Activated naive CD4-positive, alpha-beta T cell treated with anti-CD3 and anti-CD28 coated beads, Interleukin-2, amount 50 U/mL, for 24 hours (primary cell): Measurements from ENCODE around the gene MEI1.

Experiments
- H3K27ac Mint-ChIP-seq: one replicate; pipeline ENCODE4 v1.8.0; 2021; ENCODE audit warnings: mild to moderate bottlenecking, mixed read lengths
- H3K27me3 Mint-ChIP-seq: one replicate; pipeline ENCODE4 v1.8.0; 2021; ENCODE audit warnings: mixed read lengths
- H3K36me3 Mint-ChIP-seq: one replicate; pipeline ENCODE4 v1.8.0; 2021; ENCODE audit warnings: mixed read lengths
- H3K4me1 Mint-ChIP-seq: one replicate; pipeline ENCODE4 v1.8.0; 2021; ENCODE audit warnings: mixed read lengths
- H3K4me3 Mint-ChIP-seq: one replicate; pipeline ENCODE4 v1.8.0; 2021; ENCODE audit warnings: mild to moderate bottlenecking, mixed read lengths
- H3K9me3 Mint-ChIP-seq: one replicate; pipeline ENCODE4 v1.8.0; 2021; ENCODE audit warnings: mixed read lengths

Gene MEI1

GRCh38 chr22:41816871-41817270 lies 117.6 kb downstream of the MEI1 start:
- no peaks in the 10 kb centered on the region for H3K27me3 Mint-ChIP-seq
- peaks cover 12% of the 10 kb centered on the region for H3K4me1 Mint-ChIP-seq
- peaks cover 8% of the 10 kb centered on the region for H3K36me3 Mint-ChIP-seq
- no peak overlapping the region for H3K4me3 Mint-ChIP-seq
- H3K27ac Mint-ChIP-seq: no peak overlapping the region
- H3K9me3 Mint-ChIP-seq: no peaks in the 10 kb centered on the region

- H3K27me3 Mint-ChIP-seq: no peaks in the 10 kb centered on the region
- no peak overlapping the region for H3K27ac Mint-ChIP-seq
- no peaks in the 10 kb centered on the region for H3K9me3 Mint-ChIP-seq
- H3K36me3 Mint-ChIP-seq: peaks cover 8% of the 10 kb centered on the region
- no peak overlapping the region for H3K4me3 Mint-ChIP-seq
- H3K4me1 Mint-ChIP-seq: peaks cover 24% of the 10 kb centered on the region
Measured at GRCh38 chr22:41818011-41818410, 118.7 kb downstream of the MEI1 start.

- Mint-ChIP-seq H3K4me1 (peaks cover 28% of the 10 kb centered on the region), H3K27me3 (no peaks in the 10 kb centered on the region), H3K27ac (no peak overlapping the region), H3K36me3 (peaks cover 8% of the 10 kb centered on the region), H3K4me3 (no peak overlapping the region), H3K9me3 (no peaks in the 10 kb centered on the region)
Measured at GRCh38 chr22:41818596-41818995, 119.3 kb downstream of the MEI1 start.

- no peaks in the 10 kb centered on the region for H3K27me3 Mint-ChIP-seq
- H3K4me1 Mint-ChIP-seq: peaks cover 34% of the 10 kb centered on the region
- H3K9me3 Mint-ChIP-seq: no peaks in the 10 kb centered on the region
- peaks cover 8% of the 10 kb centered on the region for H3K36me3 Mint-ChIP-seq
- no peak overlapping the region for H3K27ac Mint-ChIP-seq
- no peak overlapping the region for H3K4me3 Mint-ChIP-seq
Measured at GRCh38 chr22:41819257-41819656, 120.0 kb downstream of the MEI1 start.

- Mint-ChIP-seq H3K4me1 (peaks cover 35% of the 10 kb centered on the region), H3K9me3 (no peaks in the 10 kb centered on the region)
Measured at GRCh38 chr22:41820447-41820846, 121.1 kb downstream of the MEI1 start.

GRCh38 chr22:41821471-41822316 lies 122.4 kb downstream of the MEI1 start:
- Mint-ChIP-seq H3K4me3 (no peak overlapping the region), H3K27me3 (no peaks in the 10 kb centered on the region), H3K36me3 (peaks cover 2% of the 10 kb centered on the region), H3K9me3 (no peaks in the 10 kb centered on the region), H3K27ac (peak overlapping the region; percentile 92), H3K4me1 (peaks cover 37% of the 10 kb centered on the region)

More at GRCh38 chr22:41820447-41820846, 121.1 kb downstream of the MEI1 start:
- H3K27me3 Mint-ChIP-seq: no peaks in the 10 kb centered on the region
- no peak overlapping the region for H3K4me3 Mint-ChIP-seq
- peaks cover 5% of the 10 kb centered on the region for H3K36me3 Mint-ChIP-seq
- H3K27ac Mint-ChIP-seq: no peak overlapping the region

- Mint-ChIP-seq H3K27me3 (no peaks in the 10 kb centered on the region), H3K4me3 (no peak overlapping the region), H3K9me3 (no peaks in the 10 kb centered on the region), H3K27ac (peak overlapping the region; percentile 92), H3K4me1 (peaks cover 37% of the 10 kb centered on the region), H3K36me3 (peaks cover 2% of the 10 kb centered on the region)
Measured at GRCh38 chr22:41822317-41823057, 123.2 kb downstream of the MEI1 start.

- peak overlapping the region; percentile 36 for H3K27ac Mint-ChIP-seq
- peaks cover 37% of the 10 kb centered on the region for H3K4me1 Mint-ChIP-seq
- peaks cover 2% of the 10 kb centered on the region for H3K36me3 Mint-ChIP-seq
- no peaks in the 10 kb centered on the region for H3K27me3 Mint-ChIP-seq
- no peaks in the 10 kb centered on the region for H3K9me3 Mint-ChIP-seq
- H3K4me3 Mint-ChIP-seq: no peak overlapping the region
Measured at GRCh38 chr22:41823797-41824196, 124.5 kb downstream of the MEI1 start.

GRCh38 chr22:41825376-41825775 lies 126.1 kb downstream of the MEI1 start:
- H3K27ac Mint-ChIP-seq: peak overlapping the region; percentile 76
- no peaks in the 10 kb centered on the region for H3K36me3 Mint-ChIP-seq
- H3K27me3 Mint-ChIP-seq: no peaks in the 10 kb centered on the region

GRCh38 chr22:41826021-41826420 lies 126.7 kb downstream of the MEI1 start:
- no peaks in the 10 kb centered on the region for H3K9me3 Mint-ChIP-seq
- peak overlapping the region; percentile 25 for H3K27ac Mint-ChIP-seq
- no peak overlapping the region for H3K4me3 Mint-ChIP-seq
- H3K36me3 Mint-ChIP-seq: no peaks in the 10 kb centered on the region
- H3K4me1 Mint-ChIP-seq: peaks cover 36% of the 10 kb centered on the region
- no peaks in the 10 kb centered on the region for H3K27me3 Mint-ChIP-seq

More at GRCh38 chr22:41825376-41825775, 126.1 kb downstream of the MEI1 start:
- no peak overlapping the region for H3K4me3 Mint-ChIP-seq
- no peaks in the 10 kb centered on the region for H3K9me3 Mint-ChIP-seq
- peaks cover 42% of the 10 kb centered on the region for H3K4me1 Mint-ChIP-seq

- no peak overlapping the region for H3K4me3 Mint-ChIP-seq
- no peaks in the 10 kb centered on the region for H3K27me3 Mint-ChIP-seq
- no peaks in the 10 kb centered on the region for H3K9me3 Mint-ChIP-seq
- H3K27ac Mint-ChIP-seq: peak overlapping the region; percentile 80
- no peaks in the 10 kb centered on the region for H3K36me3 Mint-ChIP-seq
- H3K4me1 Mint-ChIP-seq: peaks cover 39% of the 10 kb centered on the region
Measured at GRCh38 chr22:41826430-41827383, 127.4 kb downstream of the MEI1 start.

GRCh38 chr22:41827671-41828070 lies 128.4 kb downstream of the MEI1 start:
- Mint-ChIP-seq H3K4me1 (peaks cover 36% of the 10 kb centered on the region), H3K27me3 (no peaks in the 10 kb centered on the region), H3K9me3 (no peaks in the 10 kb centered on the region), H3K27ac (peak overlapping the region; percentile 20), H3K4me3 (no peak overlapping the region), H3K36me3 (no peaks in the 10 kb centered on the region)

GRCh38 chr22:41828516-41828915 lies 129.2 kb downstream of the MEI1 start:
- Mint-ChIP-seq H3K27me3 (no peaks in the 10 kb centered on the region), H3K4me1 (peaks cover 29% of the 10 kb centered on the region), H3K9me3 (no peaks in the 10 kb centered on the region), H3K4me3 (no peak overlapping the region), H3K27ac (peak overlapping the region; percentile 20), H3K36me3 (no peaks in the 10 kb centered on the region)

- Mint-ChIP-seq H3K36me3 (peaks cover 4% of the 10 kb centered on the region), H3K27me3 (no peaks in the 10 kb centered on the region), H3K27ac (peak overlapping the region; percentile 8), H3K4me1 (peaks cover 35% of the 10 kb centered on the region), H3K9me3 (no peaks in the 10 kb centered on the region), H3K4me3 (no peak overlapping the region)
Measured at GRCh38 chr22:41830174-41830573, 130.9 kb downstream of the MEI1 start.

GRCh38 chr22:41831383-41831782 lies 132.1 kb downstream of the MEI1 start:
- Mint-ChIP-seq H3K9me3 (no peaks in the 10 kb centered on the region), H3K27ac (peak overlapping the region; percentile 99), H3K4me1 (peaks cover 39% of the 10 kb centered on the region), H3K27me3 (no peaks in the 10 kb centered on the region), H3K4me3 (peak overlapping the region; percentile 91), H3K36me3 (peaks cover 9% of the 10 kb centered on the region)
